Renal cortex interstitium (tissue), 11 donors: ENCODE data around the gene SARS1. TPM values are rescaled to one million over a fixed set of nuclear protein-coding genes. Genes with fewer than 3 reads are reported as not detected.
A peak's percentile ranks its signal among the peaks of the same experiment; 100 is the strongest.
"Not testable (repeated sequence)": the region's sequence is repeated elsewhere in the genome, so short reads cannot be mapped to it uniquely, and the experiment has no call there.

Source experiments
- DNase-seq, 11 donors: peaks; one replicate each; pipeline ENCODE4 v3.0.0-alpha.2; 2013; ENCODE audit warnings: low read depth in 9 of 11, low spot score in 4 of 11; ENCODE audit errors: extremely low read depth in 1 of 11
- polyA plus RNA-seq, 3 donors: library from polyadenylated mRNA; unstranded; fragments of 120-200 nt; gene quantifications; one replicate each; pipeline ENCODE4 v1.2.1, GENCODE V29; 2013; ENCODE audit not compliant: insufficient read length in 3 of 3

The SARS1 gene
- polyA plus RNA-seq, 3 donors, result 132 to 148 (median 139) TPM

DNA sequence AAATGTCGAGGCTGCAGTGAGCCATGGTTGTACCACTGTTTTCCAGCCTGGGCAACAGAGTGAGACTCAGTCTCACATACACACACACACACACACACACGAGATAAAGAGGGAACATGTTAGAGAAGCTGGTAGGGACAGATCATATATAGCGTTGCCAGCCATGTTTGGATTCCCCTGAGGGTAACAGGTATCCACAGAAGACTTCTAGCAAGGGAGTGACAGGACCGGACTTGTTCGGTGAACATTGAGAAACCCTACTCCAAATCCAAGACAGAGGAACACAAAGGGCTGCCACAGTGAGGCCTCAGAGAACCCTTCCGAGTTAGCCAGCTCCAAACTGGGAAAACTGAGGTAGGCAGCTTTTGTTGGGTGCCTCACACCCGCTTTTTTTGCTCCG is 3.7 kb upstream of the SARS1 start:
- DNase-seq, result no peak

DNA sequence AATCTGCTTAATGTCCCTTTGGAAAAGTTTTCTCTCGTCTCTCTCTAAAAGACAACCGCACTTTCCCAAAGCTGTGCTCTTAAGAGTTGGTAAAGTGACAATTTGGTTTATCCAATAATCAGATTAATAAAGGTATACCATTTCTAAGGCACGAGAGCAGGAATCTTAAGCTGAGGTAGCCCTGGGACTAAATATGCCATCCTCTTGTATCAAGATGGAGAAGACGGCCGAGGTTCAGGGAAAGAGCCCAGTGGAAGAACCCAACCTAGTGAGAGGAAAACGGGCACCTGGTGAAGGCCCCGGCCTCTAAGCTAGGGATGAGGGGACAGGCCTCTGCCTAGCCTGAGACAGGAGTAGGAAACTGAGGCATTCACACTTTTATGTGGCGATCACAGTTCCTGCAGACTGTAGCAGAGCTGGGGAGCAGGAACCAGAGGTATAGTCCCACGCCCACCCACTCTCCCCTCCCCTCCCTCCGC is 334 bp upstream of the SARS1 start:
- no peak for DNase-seq

GRCh38 chr1:109214695-109215623 is 1.2 kb downstream of the SARS1 start:
- DNase-seq, result peak in 1 of 11 donors; percentile 23

GRCh38 chr1:109216662-109217061 is 2.9 kb downstream of the SARS1 start:
- DNase-seq, result no peak

- DNase-seq, result no peak
Observed at GRCh38 chr1:109218516-109218915, 4.8 kb downstream of the SARS1 start.

DNA sequence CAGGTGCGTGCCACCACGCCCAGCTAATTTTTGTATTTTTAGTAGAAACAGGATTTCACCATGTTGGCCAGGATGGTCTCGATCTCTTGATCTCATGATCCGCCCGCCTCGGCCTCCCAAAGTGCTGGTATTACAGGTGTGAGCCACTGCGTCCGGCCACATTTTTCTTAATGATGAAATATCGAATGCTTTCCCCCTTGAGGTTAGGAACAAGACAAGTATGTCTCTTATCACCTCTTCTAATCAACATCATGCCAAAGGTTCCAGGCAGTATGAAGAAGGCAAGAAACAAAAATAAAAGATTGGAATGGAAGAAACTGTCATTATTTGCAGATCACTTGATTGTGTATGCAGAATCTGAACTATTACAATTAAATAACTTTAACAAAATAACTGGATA is 7.5 kb downstream of the SARS1 start:
- not testable (repeated sequence) for DNase-seq

GRCh38 chr1:109225308-109225707 is 11.6 kb downstream of the SARS1 start:
- no peak for DNase-seq

DNA sequence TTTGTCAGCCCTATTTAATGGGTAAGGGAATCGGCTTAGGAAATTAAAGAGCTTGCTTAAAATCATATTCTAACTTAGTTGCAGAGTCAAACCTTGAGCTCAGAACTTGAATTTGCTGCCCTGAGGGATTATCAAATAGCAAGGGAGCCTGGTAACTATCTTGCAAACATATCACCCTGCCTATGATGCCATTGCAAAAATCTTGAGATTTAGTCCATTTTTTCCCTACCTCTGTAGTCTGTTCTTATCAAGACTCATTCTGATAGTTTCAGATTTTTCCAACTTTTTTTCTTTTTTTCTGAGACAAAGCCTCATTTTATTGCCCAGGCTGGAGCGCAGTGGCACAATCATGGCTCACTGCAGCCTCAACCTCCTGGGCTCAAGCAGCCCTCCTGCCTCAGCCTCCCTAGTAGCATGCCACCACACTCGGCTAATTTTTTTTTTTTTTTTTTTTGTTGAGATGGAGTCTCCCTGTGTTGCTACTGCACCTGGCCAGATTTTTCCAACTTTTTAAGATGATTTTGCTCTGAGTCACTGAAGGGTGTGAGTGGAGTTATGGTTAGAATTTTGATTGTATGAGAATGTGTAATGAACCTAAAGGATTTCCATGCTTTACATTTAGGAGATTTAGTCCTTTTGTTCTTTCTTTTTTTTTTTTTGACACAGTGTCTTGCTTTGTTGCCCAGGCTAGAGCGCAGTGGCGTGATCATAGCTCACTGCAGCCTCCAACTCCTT is 12.2 kb downstream of the SARS1 start:
- no peak for DNase-seq

DNA sequence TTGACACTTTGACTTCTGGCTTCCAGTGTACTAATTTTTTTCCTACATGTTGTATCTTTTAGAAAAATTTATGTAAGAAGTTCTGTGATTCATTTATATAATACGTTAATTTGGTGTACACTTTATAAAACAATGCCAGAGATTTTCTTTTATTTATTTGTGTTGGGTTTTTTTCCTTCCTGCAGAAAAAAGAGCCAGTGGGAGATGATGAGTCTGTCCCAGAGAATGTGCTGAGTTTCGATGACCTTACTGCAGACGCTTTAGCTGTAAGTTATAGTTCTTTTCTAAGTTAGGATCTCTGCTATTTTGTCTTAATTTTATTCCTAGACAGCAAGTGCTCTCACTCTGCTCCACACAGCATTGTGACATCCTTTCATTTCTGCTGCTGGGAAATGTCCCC is 14.4 kb downstream of the SARS1 start:
- no peak for DNase-seq

- no peak for DNase-seq
Observed at GRCh38 chr1:109229531-109230127, 15.9 kb downstream of the SARS1 start.

GRCh38 chr1:109231066-109231465 is 17.3 kb downstream of the SARS1 start:
- DNase-seq, result no peak

GRCh38 chr1:109235137-109235536 is 21.4 kb downstream of the SARS1 start:
- DNase-seq, result no peak

- DNase-seq, result no peak
Observed at GRCh38 chr1:109237512-109237911, 23.8 kb downstream of the SARS1 start.

- no peak for DNase-seq
Observed at GRCh38 chr1:109238382-109238781, 24.7 kb downstream of the SARS1 start.

DNA sequence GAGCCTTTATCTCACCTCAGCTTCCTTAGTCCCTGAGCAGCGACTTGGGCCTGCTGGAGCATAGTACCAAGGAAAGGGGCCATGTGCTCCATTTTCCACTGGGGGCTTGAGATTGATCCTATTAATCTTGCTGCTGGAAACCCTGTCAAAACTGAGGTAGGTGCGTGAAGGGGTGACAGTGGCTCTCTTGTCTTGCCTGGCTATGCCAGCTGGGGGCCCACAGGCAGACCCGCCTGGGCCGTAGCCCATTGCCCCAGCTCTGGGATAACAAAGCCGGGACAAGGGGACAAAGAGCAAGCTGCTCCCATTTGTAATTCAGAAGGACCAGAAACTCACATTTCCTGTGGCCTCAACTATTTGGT is 25.3 kb downstream of the SARS1 start:
- DNase-seq, result no peak

GRCh38 chr1:109239409-109240068 is 25.8 kb downstream of the SARS1 start:
- DNase-seq, result no peak

GRCh38 chr1:109240158-109241152 is 26.7 kb downstream of the SARS1 start:
- no peak for DNase-seq

- no peak for DNase-seq
Observed at GRCh38 chr1:109241344-109241743, 27.6 kb downstream of the SARS1 start.
